Measurements from ENCODE around the gene NUPR1.
"Not testable (repeated sequence)": the region's sequence is repeated elsewhere in the genome, so short reads cannot be mapped to it uniquely, and the experiment has no call there.

NUPR1 gene

GRCh38 chr16:28497861-28498599, 40.7 kb downstream of the NUPR1 start:
- no peak for DNase-seq

- DNase-seq = no peak
Observed at GRCh38 chr16:28497386-28497785, 41.4 kb downstream of the NUPR1 start.

- DNase-seq = no peak
Observed at GRCh38 chr16:28496844-28497243, 41.9 kb downstream of the NUPR1 start.

GRCh38 chr16:28495795-28496749, 42.7 kb downstream of the NUPR1 start:
- DNase-seq = no peak

- no peak for DNase-seq
Observed at GRCh38 chr16:28495098-28495793, 43.5 kb downstream of the NUPR1 start.

- no peak for DNase-seq
Observed at GRCh38 chr16:28494121-28494851, 44.5 kb downstream of the NUPR1 start, which contains the start of gene APOBR. Gene APOBR (plus strand): TSS chr16:28494643. CDS start chr16:28494682, 39 bp downstream.

- no peak for DNase-seq
Observed at GRCh38 chr16:28492511-28492910, 46.3 kb downstream of the NUPR1 start.

- DNase-seq = peak; percentile 97
Observed at GRCh38 chr16:28491970-28492474, 46.8 kb downstream of the NUPR1 start, which contains the start of gene CLN3. Gene CLN3 (minus strand): TSS chr16:28492074. CDS start chr16:28491759, 315 bp downstream.

- peak; percentile 75 for DNase-seq
Observed at GRCh38 chr16:28491230-28491969, 47.4 kb downstream of the NUPR1 start.

GRCh38 chr16:28486266-28486665, 52.5 kb downstream of the NUPR1 start:
- no peak for DNase-seq

GRCh38 chr16:28483361-28483760, 55.4 kb downstream of the NUPR1 start:
- not testable (repeated sequence) for DNase-seq
